Duodenal mucosa (tissue), 2 donors: ENCODE results near the gene GAS5.
A peak's percentile ranks its signal among the peaks of the same experiment; 100 is the strongest.

Source experiments
- H3K27ac ChIP-seq: one replicate; pipeline ENCODE4 v1.7.0; 2013; ENCODE audit warnings: low read depth, low read length
- H3K27me3 ChIP-seq, 2 donors: one replicate each; pipeline ENCODE4 v1.7.0; 2013; ENCODE audit warnings: low read length in 2 of 2, control low read depth in 1 of 2; ENCODE audit not compliant: insufficient read depth in 2 of 2, control insufficient read depth in 1 of 2
- H3K36me3 ChIP-seq, 2 donors: one replicate each; pipeline ENCODE4 v1.7.0; 2013; ENCODE audit warnings: low read length in 2 of 2, control low read depth in 1 of 2; ENCODE audit not compliant: insufficient read depth in 2 of 2, control insufficient read depth in 1 of 2
- H3K4me1 ChIP-seq, 2 donors: one replicate each; pipeline ENCODE4 v1.7.0; 2013; ENCODE audit warnings: low read length in 2 of 2, control low read depth in 1 of 2; ENCODE audit not compliant: insufficient read depth in 2 of 2, control insufficient read depth in 1 of 2
- H3K4me3 ChIP-seq, 2 donors: one replicate each; pipeline ENCODE4 v1.7.0; 2013; ENCODE audit warnings: low read length in 2 of 2, low read depth in 1 of 2
- H3K9ac ChIP-seq, 2 donors: one replicate each; pipeline ENCODE4 v1.7.0; 2013; ENCODE audit warnings: low read length in 2 of 2, low read depth in 1 of 2
- H3K9me3 ChIP-seq, 2 donors: one replicate each; pipeline ENCODE4 v1.7.0; 2013; ENCODE audit warnings: low read length in 2 of 2, control low read depth in 1 of 2; ENCODE audit not compliant: control insufficient read depth in 1 of 2

Gene GAS5

DNA sequence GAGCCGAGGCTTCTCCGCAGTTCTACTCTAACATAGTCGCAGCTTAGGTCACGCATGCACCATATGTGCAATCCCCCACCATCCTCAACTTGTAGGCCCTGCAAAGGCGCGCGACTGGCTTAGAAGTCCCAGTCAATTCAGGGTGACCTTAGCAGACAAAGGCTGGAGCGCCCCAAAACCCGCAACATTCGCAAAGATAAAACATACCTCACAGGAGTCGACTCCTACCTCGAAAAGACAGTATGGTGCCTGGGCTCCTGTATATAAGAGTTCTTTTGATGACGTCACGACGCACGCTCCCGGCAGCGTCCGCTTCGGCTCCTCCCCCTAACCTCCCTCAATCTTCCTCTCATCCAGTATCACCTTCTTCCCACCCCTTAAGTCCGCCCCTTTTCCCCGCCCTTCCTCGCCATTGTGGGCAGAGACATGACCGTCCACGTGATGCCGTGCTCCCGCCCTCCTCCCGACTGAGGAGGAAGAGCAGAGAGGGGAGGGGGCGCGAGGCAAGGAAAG lies at the start of gene GAS5:
GAS5 (minus strand) TSS at position 237 of the 513 bp plus-strand sequence.
- Histone ChIP-seq H3K9ac (peak within 1 kb of the TSS; percentile 71 to 85), H3K4me1 (peaks cover 39 to 47% of the 10 kb centered on the region in 2 donors), H3K4me3 (peak within 1 kb of the TSS; percentile 92 to 95), H3K27ac (peak within 1 kb of the TSS; percentile 97), H3K9me3 (no peaks in the 10 kb centered on the region), H3K36me3 (peaks cover 36 to 40% of the 10 kb centered on the region in 2 donors), H3K27me3 (no peaks in the 10 kb centered on the region)

DNA sequence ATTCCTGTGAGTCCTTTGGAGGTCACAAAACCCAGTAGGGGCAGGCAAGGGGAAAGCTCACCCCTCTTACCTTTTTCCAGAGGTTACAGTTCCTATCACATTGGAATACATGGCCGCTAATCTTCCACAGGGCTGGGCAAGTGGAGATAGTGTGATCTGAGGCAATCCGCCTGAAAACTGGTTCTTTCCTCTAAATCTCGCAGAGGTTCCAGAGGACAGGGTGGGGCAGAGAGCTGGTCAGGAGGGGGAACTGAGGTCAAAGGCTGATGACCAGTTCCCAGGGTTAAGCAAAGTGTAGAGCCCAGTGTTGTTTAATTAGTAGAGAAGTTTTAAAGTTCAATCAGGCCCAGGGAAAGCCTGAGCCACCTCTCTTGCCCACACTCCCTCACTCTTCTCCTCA lies 49.4 kb upstream of the GAS5 start, which contains the start of gene SERPINC1:
SERPINC1 (minus strand) TSS at position 179 of the 400 bp plus-strand sequence; CDS start at position 111, 68 bp downstream.
- no peaks in the 10 kb centered on the region for H3K27me3 ChIP-seq
- no peaks in the 10 kb centered on the region for H3K4me1 ChIP-seq
- H3K27ac ChIP-seq: no peak within 1 kb of the TSS
- H3K4me3 ChIP-seq: no peak within 1 kb of the TSS
- no peak within 1 kb of the TSS for H3K9ac ChIP-seq
- H3K9me3 ChIP-seq: no peaks in the 10 kb centered on the region
- no peaks in the 10 kb centered on the region for H3K36me3 ChIP-seq

DNA sequence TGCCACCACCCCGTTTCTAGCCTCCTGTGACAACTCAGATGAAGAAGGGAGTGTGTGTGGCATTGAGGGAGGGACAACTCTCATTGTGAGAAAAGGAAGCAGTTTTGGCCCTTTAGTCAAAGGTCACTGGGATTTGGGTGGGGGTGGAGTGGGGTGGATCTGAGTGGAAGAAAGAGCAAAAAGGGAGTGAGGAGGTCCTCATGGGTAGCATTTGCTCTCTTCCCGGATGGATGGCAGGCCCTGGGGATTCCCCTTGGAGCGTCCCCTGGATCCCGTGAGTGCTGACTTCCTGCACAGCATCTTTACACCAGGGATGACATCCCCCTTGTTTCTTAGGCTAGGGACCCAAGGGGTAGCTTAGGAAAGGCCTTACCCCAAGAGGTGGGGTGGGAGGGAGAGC lies 48.9 kb upstream of the GAS5 start:
- Histone ChIP-seq H3K9ac (no peak overlapping the region), H3K36me3 (no peaks in the 10 kb centered on the region), H3K4me1 (no peaks in the 10 kb centered on the region), H3K4me3 (no peak overlapping the region), H3K27me3 (no peaks in the 10 kb centered on the region), H3K27ac (no peak overlapping the region), H3K9me3 (no peaks in the 10 kb centered on the region)

GRCh38 chr1:173915596-173915995 lies 47.8 kb upstream of the GAS5 start:
- Histone ChIP-seq H3K36me3 (no peaks in the 10 kb centered on the region), H3K27me3 (no peaks in the 10 kb centered on the region), H3K9ac (no peak overlapping the region), H3K27ac (no peak overlapping the region), H3K9me3 (no peaks in the 10 kb centered on the region), H3K4me1 (no peaks in the 10 kb centered on the region), H3K4me3 (no peak overlapping the region)

- no peak overlapping the region for H3K4me3 ChIP-seq
- H3K36me3 ChIP-seq: no peaks in the 10 kb centered on the region
These were observed 46.6 kb upstream of the GAS5 start for GRCh38 chr1:173914366-173914871.

DNA sequence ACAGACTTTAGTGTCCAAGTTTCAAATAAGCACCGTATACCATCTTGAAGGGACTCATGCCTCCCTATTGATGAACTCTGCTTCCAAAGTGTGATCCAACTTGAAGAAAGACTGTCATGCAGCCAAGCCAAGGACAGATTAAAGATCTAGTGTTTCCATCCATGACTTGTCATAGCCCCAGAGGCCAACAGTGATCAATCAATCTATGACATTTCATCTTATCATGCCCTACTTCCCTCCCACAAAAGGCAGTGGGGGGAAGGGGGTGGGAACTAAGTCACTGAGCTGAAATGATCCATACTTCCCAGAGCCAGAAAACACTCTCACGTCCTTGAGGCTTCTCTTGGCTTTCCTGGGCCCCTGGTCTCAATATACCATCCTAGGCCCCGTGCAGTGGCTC lies 45.3 kb upstream of the GAS5 start:
- H3K27ac ChIP-seq: no peak overlapping the region
- H3K9me3 ChIP-seq: no peaks in the 10 kb centered on the region
- H3K4me1 ChIP-seq: no peaks in the 10 kb centered on the region
- H3K36me3 ChIP-seq: no peaks in the 10 kb centered on the region
- H3K27me3 ChIP-seq: no peaks in the 10 kb centered on the region
- H3K9ac ChIP-seq: no peak overlapping the region
- H3K4me3 ChIP-seq: no peak overlapping the region

More at GRCh38 chr1:173914366-173914871, 46.6 kb upstream of the GAS5 start:
- H3K9me3 ChIP-seq: no peaks in the 10 kb centered on the region
- H3K4me1 ChIP-seq: no peaks in the 10 kb centered on the region
- no peak overlapping the region for H3K9ac ChIP-seq
- no peak overlapping the region for H3K27ac ChIP-seq
- no peaks in the 10 kb centered on the region for H3K27me3 ChIP-seq

DNA sequence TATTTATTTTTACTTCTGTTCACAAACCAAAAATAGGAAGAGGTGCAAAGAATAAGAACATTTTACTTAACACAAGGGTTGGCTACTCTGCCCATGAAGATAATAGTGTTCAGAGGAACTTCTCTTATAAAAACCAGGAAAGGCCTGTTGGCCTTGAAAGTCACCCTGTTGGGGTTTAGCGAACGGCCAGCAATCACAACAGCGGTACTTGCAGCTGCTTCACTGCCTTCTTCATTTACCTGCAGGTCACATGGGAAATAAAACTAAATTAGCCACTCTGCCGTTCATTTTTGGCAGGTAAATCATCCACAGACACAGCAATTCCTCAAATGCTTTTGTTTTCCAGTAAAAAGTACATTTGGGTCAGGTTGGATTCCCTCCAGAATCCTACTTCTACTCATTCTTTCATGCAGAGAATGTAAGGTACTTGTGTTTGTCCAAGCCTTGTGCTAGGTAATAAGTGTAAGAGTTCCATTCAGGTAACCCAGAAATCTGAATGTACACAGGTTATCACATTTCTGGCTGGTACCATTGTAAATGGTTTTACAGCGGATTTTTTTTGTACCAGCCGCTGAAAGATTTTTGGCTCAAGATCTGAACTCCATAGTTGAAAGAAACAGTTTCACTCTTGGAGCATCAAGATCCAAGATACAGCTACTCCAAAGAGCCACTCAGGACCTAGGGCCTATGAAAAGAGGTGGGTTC lies 36.2 kb upstream of the GAS5 start:
- no peaks in the 10 kb centered on the region for H3K9me3 ChIP-seq
- H3K9ac ChIP-seq: no peak overlapping the region
- no peaks in the 10 kb centered on the region for H3K4me1 ChIP-seq
- H3K27me3 ChIP-seq: no peaks in the 10 kb centered on the region
- no peak overlapping the region for H3K4me3 ChIP-seq
- H3K27ac ChIP-seq: no peak overlapping the region
- H3K36me3 ChIP-seq: no peaks in the 10 kb centered on the region

DNA sequence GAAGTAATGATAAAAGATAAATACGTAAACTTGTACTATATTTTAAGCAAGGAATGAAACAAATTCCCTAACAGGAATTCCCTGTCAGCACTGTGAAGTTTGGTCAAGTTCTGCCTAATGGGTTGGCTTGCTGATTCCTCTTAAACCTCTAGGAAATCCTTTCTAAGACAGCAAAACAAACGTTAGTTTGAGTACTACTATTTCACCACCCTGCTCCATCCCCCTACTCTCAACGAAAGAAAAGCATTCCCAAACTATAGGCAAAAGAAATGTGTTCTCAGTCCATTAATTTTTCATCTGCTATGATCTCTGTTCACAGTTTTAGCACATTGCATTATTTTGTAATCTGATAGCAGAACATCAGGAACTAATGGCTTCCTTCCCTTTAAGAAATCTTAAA lies 33.2 kb upstream of the GAS5 start:
- Histone ChIP-seq H3K27me3 (no peaks in the 10 kb centered on the region), H3K4me1 (no peaks in the 10 kb centered on the region), H3K36me3 (no peaks in the 10 kb centered on the region), H3K9me3 (no peaks in the 10 kb centered on the region), H3K4me3 (no peak overlapping the region), H3K27ac (no peak overlapping the region), H3K9ac (no peak overlapping the region)

DNA sequence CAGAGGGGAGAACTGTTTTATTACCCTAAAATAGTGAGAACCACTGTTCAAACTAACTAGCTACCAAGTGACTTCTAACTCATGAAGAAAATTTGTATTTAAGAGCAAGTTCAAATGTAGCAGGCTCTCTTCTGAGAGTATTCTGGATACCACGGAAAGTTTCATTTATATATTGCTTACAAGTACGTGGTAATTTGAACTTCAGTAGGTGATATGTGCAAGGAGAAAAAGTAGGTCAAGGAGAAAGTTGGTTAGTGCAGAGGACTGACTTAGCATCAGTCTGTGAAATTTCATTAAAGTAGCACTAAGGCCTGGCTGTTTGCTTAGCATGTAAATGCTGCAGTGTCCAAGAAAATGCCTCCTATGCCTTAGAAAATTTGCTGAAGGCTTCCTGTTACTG lies 32.6 kb upstream of the GAS5 start:
- Histone ChIP-seq H3K9ac (no peak overlapping the region), H3K4me1 (no peaks in the 10 kb centered on the region), H3K4me3 (no peak overlapping the region)

GRCh38 chr1:173894189-173894588 lies 26.4 kb upstream of the GAS5 start:
- no peaks in the 10 kb centered on the region for H3K9me3 ChIP-seq
- H3K27ac ChIP-seq: no peak overlapping the region
- no peaks in the 10 kb centered on the region for H3K4me1 ChIP-seq
- no peak overlapping the region for H3K4me3 ChIP-seq
- H3K36me3 ChIP-seq: no peaks in the 10 kb centered on the region
- H3K9ac ChIP-seq: no peak overlapping the region
- no peaks in the 10 kb centered on the region for H3K27me3 ChIP-seq

More for the DNA sequence above, 32.6 kb upstream of the GAS5 start:
- no peak overlapping the region for H3K27ac ChIP-seq
- no peaks in the 10 kb centered on the region for H3K27me3 ChIP-seq
- H3K9me3 ChIP-seq: no peaks in the 10 kb centered on the region
- no peaks in the 10 kb centered on the region for H3K36me3 ChIP-seq
